Measurements from ENCODE around the gene PSMB5. TPM values are rescaled to one million over a fixed set of nuclear protein-coding genes. Genes with fewer than 3 reads are reported as not detected.

Gene PSMB5
- total and polyA plus RNA-seq, 9 of the 15 experiments (the other 6 are each of a cell fraction or from before 2014, with no cell fraction given): 198 to 1,870 (median 269) TPM

DNA sequence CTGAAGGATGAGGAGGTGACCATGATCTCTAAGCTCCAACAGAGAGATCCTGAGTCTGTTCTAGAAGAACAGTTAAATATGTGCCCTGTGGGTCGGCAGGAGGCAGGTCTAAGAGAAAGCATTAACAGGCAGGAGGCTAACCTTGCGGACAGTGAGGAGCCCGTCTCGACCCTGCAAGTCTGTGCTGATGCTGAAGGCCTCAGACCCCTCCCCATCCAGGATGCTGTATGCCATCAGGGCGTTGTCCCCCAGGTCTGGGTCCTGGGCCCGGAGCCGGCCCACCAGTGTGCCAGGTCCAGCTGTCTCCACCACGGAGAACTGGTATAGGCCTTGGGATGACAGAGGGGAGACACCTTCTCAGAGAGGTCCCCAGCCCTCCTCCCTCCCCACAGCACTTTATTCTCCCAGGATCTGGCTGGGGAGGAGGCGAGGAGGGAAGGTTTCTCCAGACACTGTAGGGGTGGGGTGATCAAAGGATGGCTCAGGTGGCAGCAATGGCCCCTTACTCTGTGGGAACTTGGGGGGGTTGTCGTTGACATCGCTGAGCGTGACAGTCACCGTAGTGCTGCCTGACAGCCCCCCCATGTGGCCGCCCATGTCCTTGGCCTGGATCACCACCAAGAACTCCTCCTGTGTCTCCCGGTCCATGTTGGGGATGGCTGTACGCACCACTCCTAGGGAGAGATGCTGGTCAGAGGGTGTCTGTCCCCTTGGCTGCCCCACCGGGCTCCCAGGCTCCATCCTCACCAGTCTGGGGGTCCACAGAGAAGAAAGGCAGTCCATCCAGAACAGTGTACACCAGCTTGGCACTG is 19.5 kb upstream of the PSMB5 start:
- CTCF ChIA-PET (ENCODE audit: low intra/inter-chr PET ratio): interaction anchor here (0.9 to 9.2 kb wide), 4 partner anchors 59 to 81 kb away, joined by 3 to 141 read pairs (median 26); no protein-coding TSS in a partner anchor
- no peak overlapping the region for H3K4me3 ChIP-seq
- no peak overlapping the region for H3K4me2 ChIP-seq (ENCODE audit: insufficient read depth, low read length)
- FAIRE-seq (peak; percentile 88), DNase-seq (ENCODE audit: extremely low read depth in 1 of 4, low spot score in 3 of 4) (peak; percentile 48 to 66 (median 61)), ATAC-seq (0 out of 3 replicates have a peak, but pooled peaks have one; percentile 14)
- H3K36me3 ChIP-seq (ENCODE audit: control insufficient read depth, insufficient read depth, low read length): peaks cover 12% of the 10 kb centered on the region; the same call in 2 of the 3 replicates
- 49% methylated on average over 14 of the region's 17 CpGs for WGBS (ENCODE audit: insufficient coverage, low coverage, missing lambda C conversion rate)
- peaks cover 11 to 50% of the 10 kb centered on the region in 2 experiments for H3K4me1 ChIP-seq (replicated peaks in 1 of 2; ENCODE audit: control insufficient read depth in 2 of 2, insufficient read depth in 2 of 2, low read length in 2 of 2)
- POLR2A ChIA-PET: interaction anchor here (0.6 to 1.7 kb wide), 2 partner anchors 47 to 67 kb away, joined by 3 to 9 read pairs; no protein-coding TSS in a partner anchor
- H3K9me1 ChIP-seq (ENCODE audit: control insufficient read depth, insufficient read depth, low read length): no peaks in the 10 kb centered on the region
- no peaks in the 10 kb centered on the region for H3K27me3 ChIP-seq (ENCODE audit: control insufficient read depth in 2 of 2, insufficient read depth in 2 of 2, low read length in 2 of 2)
- BruUV-seq (replicated peaks): no TSS peak
- in situ Hi-C loops (cut with MboI): loop anchor here (5.0 kb wide), 1 partner anchor 77 kb away; no protein-coding TSS in a partner anchor
- H2AFZ ChIP-seq (ENCODE audit: low read depth, low read length): no peak overlapping the region
- H4K20me1 ChIP-seq (replicated peaks; ENCODE audit: control insufficient read depth, insufficient read depth, low read length): 0 out of 2 replicates have a peak, but pooled peaks cover 2% of the 10 kb centered on the region
- H3K27ac ChIP-seq (ENCODE audit: extremely low read depth, low read depth, low read length): no peak overlapping the region
- no peaks in the 10 kb centered on the region; the same call in 2 of the 3 replicates for H3K79me2 ChIP-seq (ENCODE audit: control insufficient read depth, insufficient read depth, low read length)
- intact Hi-C loops (cut with micrococcal nuclease): no loop called here
- peak overlapping the region in 1 of 2 experiments; percentile 10; a peak in 1 of 4 replicates for H3K9ac ChIP-seq (ENCODE audit: insufficient read depth in 1 of 2, low read depth in 2 of 2, low read length in 2 of 2)
- H3K9me3 ChIP-seq (replicated peaks; ENCODE audit: control insufficient read depth, insufficient read depth, low read depth, low read length): no peaks in the 10 kb centered on the region
- TF ChIP-seq TAF15 (IDR thresholded peaks at IDR 0.05; ENCODE audit: low read depth, low read length) (no peak), SMC3 (conservative IDR thresholded peaks at IDR 0.05; ENCODE audit: insufficient read depth, low read depth, low read length) (peak; percentile 86), FOXA3 (CRISPR knock-in tag; conservative IDR thresholded peaks at IDR 0.05 in 1 of 2, IDR thresholded peaks at IDR 0.05 in 1 of 2) (no peak), CBX3 (IDR thresholded peaks at IDR 0.05; ENCODE audit: borderline replicate concordance in 1 of 2, low read length in 2 of 2) (no peak), DEAF1 (CRISPR knock-in tag; IDR thresholded peaks at IDR 0.05) (peak; percentile 63; the same call in 1 of the 2 replicates), ZNF592 (IDR thresholded peaks at IDR 0.05) (no peak), NFIC (IDR thresholded peaks at IDR 0.05) (peak; percentile 75), CC2D1A (IDR thresholded peaks at IDR 0.05) (peak; percentile 64; the same call in 1 of the 2 replicates), JUND (IDR thresholded peaks at IDR 0.05; ENCODE audit: borderline replicate concordance, low read depth, low read length) (no peak), JUND (tag; IDR thresholded peaks at IDR 0.05; ENCODE audit: borderline replicate concordance, low read depth, low read length) (no peak), CTCF (IDR thresholded peaks at IDR 0.05 in 2 of 3, conservative IDR thresholded peaks at IDR 0.05 in 1 of 3; ENCODE audit: insufficient read depth in 2 of 3, low read depth in 1 of 3, low read length in 3 of 3) (peak; percentile 77 to 80 (median 79)), TSC22D4 (tag; IDR thresholded peaks at IDR 0.05) (no peak)
